ENCODE measurements around the gene OMA1. TPM values are rescaled to one million over a fixed set of nuclear protein-coding genes. Genes with fewer than 3 reads are reported as not detected.

The OMA1 gene
- total RNA-seq, 2 donors from 2014 or later: 23.8 to 26.2 TPM

GRCh38 chr1:58469476-58469875 is 77.0 kb downstream of the OMA1 start:
- DNase-seq: no peak
- intact Hi-C loops (cut with DNase I, micrococcal nuclease): no loop called here
- no peak for ATAC-seq

DNA sequence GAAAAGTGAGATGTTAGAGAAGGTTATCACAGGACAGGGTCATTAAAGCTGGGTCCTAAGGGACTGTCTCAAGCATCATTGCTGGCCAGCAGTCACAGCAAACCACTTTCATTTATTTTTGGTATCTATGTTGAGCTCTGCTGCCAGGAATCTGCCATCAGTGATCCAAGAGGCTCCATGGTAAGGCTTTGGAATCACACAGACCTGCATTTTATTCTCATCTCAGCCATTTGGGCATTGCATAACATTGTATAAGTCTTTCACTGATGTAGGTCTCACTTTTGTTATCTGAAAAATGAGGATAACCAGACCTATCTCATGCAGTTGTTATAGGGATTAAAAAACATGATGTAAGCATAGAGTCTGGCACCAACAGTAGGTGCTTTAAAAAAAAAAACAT is 77.5 kb downstream of the OMA1 start:
- DNase-seq (no peak), ATAC-seq (no peak)
- intact Hi-C loops (cut with DNase I, micrococcal nuclease): no loop called here

GRCh38 chr1:58468612-58469011 is 77.9 kb downstream of the OMA1 start:
- intact Hi-C loops (cut with DNase I, micrococcal nuclease): no loop called here
- ATAC-seq: no peak

DNA sequence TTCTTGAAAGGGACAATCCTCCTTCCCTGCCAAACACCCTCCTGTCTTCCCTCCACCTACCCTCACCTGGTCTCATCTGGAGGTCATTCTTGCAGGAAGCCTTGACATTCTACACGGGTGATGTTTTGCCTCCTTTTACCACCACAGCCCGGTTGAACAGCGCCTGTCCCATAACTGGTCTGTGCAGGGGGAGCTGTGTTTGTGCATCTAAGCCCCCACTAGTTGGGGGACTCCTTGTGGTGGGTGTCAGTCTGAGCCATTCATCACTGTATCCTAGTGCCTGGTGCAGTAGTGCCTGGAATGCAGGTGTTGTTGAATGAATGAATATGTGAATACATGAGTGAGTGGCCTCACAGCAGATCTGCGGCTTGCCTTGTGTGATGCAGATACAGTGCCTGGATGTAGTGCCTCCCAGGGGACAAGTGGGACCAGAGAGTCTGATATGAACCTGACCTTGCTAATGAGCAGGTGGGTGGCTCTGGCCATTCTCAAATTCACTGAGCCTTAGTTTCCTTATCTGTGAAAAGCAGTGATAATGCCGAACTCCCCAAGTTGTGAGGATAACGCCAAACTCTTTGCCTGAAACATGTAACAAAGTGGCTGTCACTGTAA is 79.8 kb downstream of the OMA1 start:
- ATAC-seq: no peak
- intact Hi-C loops (cut with DNase I, micrococcal nuclease): no loop called here

More at GRCh38 chr1:58468612-58469011, 77.9 kb downstream of the OMA1 start:
- DNase-seq: no peak

DNA sequence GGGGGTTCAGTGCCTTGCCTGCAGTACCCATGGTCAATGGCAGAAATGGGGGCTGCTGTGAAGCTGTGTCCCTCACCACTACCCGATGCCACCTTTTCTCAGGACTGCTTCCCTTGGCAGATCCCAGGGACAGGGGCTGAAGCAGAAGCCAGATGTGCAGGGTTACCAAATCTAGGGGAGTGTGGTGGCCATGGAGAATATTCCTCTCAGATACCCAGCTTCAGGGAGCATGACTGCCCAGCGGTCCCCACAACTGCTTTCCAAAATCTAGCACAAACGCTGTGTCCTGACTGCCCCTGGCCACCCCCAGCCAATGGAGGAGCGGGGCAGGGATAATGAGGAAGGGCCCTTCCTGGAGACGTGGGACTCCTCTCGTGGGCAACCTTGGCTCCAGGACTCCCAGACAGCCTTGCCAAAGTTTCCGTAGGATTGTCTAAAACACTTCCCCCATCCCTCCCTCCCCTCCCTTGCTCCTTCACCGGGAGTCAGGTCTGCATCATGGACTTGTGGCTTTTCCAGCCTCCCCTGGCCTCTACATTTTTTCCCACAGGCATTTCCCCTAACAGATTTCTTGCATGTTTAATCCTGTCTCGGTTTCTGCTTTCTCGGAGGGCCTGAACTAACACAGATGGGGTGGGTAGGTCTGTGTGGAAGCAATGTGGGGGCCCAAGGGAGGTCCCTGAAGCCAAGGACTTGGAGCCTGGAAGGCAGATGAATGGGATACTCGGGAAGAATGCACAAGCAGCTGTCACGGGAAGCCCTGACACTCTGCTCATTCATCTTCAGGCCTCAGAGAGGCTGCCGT is 80.5 kb downstream of the OMA1 start:
- ATAC-seq: no peak
- intact Hi-C loops (cut with DNase I, micrococcal nuclease): no loop called here
- no peak for DNase-seq

More for the DNA sequence above, 79.8 kb downstream of the OMA1 start:
- DNase-seq: no peak

DNA sequence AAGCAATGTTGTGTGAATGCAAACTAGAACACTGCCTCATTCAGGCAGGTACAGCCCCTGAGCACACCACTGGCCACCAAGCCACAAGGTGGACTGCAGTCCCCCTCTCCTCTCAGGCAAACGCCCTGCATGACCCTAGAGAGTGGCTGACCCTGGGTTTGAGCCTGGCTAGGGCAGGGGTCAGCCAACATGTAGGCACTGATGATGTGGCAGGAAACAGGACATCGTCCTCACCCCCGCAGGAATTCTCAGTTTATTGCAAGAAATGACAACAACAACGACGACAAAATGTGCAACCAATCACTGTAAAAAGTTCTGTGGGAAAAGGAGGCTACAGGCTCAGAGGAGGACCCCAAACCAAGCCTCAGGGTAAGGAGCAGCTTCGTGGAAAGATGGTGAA is 81.3 kb downstream of the OMA1 start:
- intact Hi-C loops (cut with DNase I, micrococcal nuclease): no loop called here
- ATAC-seq: no peak
- no peak for DNase-seq

GRCh38 chr1:58460469-58460868 is 86.1 kb downstream of the OMA1 start:
- intact Hi-C loops (cut with DNase I, micrococcal nuclease): no loop called here
- no peak for DNase-seq
- no peak for ATAC-seq

DNA sequence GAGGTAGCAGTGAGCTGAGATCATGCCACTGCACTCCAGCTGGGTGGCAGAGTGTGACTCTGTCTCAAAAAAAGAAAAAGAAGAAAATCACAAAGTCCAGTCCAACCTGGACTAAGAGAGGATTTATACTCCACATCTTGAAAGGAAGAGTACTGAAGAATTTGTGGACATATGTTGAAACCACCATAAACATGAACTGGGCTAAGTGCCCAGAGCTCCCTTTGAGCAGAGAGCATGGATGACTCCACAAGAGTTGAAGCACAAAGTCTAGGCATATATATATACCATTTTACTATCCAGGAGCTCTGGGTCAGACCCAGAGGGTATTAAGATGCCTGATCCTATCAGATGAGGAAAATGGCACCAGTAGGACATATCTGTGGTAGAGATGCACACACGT is 86.6 kb downstream of the OMA1 start:
- intact Hi-C loops (cut with DNase I, micrococcal nuclease): no loop called here
- no peak for ATAC-seq
- DNase-seq: no peak

GRCh38 chr1:58457023-58457635 is 89.4 kb downstream of the OMA1 start:
- DNase-seq (no peak), ATAC-seq (no peak)
- intact Hi-C loops (cut with DNase I, micrococcal nuclease): no loop called here

GRCh38 chr1:58456470-58456869 is 90.1 kb downstream of the OMA1 start:
- intact Hi-C loops (cut with DNase I, micrococcal nuclease): no loop called here
- DNase-seq (no peak), ATAC-seq (no peak)

DNA sequence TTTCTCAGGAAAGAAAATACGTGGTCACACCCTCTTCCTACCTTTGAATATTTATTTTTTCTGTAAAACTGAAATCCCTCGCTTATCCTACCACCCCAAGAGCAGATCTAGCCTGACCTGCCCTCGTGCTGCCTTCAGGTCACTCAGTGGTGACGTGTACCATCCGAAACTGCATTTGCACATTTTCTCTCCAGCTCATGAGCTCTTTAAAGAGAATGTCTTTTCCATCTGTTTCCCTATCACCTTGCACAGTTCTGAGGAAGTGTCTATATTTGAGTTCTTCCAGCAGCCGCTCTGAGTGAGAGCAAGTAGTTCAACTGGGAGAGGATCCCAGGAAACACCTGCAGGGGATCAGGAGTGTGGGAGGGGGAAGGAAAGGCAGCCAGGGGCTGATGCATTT is 91.7 kb downstream of the OMA1 start:
- intact Hi-C loops (cut with DNase I, micrococcal nuclease): no loop called here
- DNase-seq (no peak), ATAC-seq (no peak)

- intact Hi-C loops (cut with DNase I, micrococcal nuclease): no loop called here
- ATAC-seq (no peak), DNase-seq (no peak)
Observed at GRCh38 chr1:58454385-58454784, 92.1 kb downstream of the OMA1 start.

DNA sequence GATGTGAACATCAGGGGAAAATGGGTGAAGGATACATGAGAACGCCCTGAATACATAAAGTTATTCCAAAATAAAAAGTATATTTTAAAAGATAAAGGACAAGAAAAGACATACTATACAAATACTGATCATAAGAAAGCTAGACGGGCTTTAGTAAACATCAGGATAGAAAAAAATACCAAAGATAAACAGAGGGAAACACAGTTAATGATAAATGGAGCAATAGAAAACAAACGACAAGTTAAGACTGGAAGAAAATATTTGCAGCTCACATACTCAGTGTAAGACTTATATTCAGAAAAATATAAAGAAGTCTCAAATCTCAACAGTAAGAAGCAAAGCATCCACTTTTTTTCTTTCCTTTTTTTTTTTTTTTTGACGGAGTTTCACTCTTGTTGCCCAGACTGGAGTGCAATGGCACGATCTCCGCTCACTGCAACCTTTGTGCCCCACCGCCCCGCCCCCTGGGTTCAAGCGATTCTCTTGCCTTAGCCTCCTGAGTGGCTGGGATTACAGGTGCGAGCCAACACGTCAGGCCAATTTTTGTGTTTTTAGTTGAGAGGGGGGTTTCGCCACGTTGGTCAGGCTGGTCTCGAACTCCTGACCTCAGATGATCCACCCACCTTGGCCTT is 94.8 kb downstream of the OMA1 start:
- intact Hi-C loops (cut with DNase I, micrococcal nuclease): no loop called here
- no peak for ATAC-seq
- no peak for DNase-seq

DNA sequence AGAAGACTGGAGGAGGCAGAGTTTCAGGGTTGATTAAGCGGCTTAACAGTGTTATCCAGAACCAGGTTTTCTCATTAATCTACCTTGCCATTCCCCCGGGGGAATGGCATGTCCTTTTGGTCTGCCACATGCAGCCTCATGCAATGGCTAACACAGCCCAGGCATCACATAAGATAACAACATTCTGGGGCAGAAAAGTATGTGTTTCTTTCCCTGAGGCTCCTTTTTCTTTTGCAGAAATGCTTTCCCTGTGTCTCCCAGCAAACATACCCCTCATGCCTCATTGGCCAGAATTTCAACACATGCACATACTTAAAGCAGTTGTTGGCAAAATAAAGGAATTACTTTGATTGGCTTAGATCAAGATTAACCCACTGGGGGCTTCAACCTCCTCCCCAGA is 98.6 kb downstream of the OMA1 start:
- ATAC-seq (no peak), DNase-seq (no peak)
- intact Hi-C loops (cut with DNase I, micrococcal nuclease): no loop called here

DNA sequence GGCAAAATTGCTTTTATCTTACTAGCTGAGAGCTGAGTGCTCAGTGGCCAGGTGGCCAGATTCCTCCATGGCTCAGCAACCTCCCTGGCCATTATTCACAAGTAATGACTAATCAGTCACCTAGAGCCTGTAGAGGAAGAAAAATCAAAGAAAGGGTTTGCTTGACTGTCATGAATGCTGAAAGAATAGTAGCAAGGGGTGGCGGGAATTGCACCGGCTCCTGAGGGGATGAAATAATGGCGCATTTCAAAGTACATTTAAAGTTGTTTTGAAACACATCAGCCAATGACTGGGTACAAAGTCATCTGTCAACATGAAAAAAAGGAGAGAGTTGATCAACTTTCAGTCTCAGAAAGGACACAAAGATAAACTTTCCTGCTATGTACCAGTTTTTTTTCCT is 99.5 kb downstream of the OMA1 start:
- DNase-seq (no peak), ATAC-seq (no peak)
- intact Hi-C loops (cut with DNase I, micrococcal nuclease): no loop called here

DNA sequence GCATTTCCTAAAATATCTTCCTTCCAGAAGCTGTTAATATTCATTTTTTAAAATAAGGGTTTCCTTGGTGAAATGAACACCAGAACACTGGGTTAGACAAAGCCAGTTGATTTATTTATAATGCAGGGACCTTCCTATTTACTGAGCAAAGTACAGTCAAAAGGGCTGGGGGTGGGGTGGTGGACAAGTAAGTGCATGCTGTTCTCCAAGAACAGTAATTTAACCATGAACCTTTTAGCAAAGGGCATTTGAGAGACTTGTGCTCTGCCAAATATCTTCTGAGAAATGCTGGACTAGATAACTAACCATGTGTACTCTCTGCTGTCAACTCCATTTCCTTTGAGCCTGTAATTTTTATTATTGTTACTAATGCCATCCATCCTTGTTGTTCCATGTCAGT is 100.2 kb downstream of the OMA1 start:
- ATAC-seq (peak; percentile 25), DNase-seq (no peak)
- intact Hi-C loops (cut with DNase I, micrococcal nuclease): no loop called here

DNA sequence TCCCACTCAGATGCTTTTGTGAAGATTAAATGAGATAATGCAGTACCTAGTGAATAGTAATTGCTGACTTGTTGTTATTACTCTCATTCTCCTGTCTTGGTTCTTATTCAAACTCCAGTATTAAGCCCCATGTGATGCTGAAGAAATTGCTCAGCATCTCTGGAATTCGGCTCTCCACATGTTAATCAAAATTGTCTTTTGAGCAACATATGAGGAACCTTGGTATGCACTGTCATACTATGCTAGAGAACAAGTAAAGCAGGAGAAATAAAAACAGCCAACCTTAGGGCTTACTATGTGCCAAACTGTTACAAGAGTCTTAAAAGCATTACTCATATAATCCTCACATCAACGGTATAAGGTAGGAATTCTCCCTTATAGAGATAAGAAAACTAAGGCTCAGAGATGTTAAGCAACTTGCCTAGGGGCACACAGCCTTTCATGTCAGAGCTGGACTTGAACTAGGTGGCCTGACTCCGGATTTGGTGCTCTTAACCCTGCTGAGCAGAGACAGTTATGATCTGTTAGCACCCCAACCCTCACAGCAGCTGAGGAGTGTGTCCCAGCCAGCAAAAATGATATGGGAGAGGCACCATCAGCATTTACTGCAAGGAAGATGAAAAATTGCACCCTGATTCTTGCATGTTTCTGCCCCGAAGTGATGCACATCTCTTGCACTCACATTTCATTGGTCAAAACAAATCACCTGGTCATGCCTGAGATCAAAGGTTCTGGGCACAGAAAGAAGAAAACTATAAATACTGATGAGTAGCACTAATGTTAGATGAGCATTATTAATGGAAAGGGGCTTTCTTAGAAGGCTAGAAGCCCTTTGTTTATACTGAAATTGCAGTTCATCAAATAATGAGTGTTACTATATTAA is 102.3 kb downstream of the OMA1 start:
- ATAC-seq (no peak), DNase-seq (no peak)
- intact Hi-C loops (cut with DNase I, micrococcal nuclease): no loop called here

DNA sequence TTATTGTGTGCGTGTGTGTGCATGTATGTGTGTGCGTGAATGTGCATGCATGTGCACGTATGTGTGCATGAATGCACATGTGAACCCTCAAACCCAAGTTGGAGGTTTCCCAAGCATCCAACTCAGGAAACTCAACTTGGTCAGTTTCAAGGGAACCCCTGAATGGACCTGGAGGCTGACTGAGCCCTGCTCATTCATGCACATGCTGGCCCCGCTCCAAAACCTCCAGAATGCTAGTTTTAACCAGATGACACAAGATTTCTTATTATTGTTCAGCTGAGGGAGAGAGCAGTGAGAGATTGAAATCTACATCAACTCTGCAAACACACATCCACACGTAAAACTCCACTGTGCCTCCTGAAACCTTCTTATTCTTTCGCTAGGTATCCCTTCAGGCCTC is 104.4 kb downstream of the OMA1 start:
- intact Hi-C loops (cut with DNase I, micrococcal nuclease): no loop called here
- DNase-seq: no peak
- no peak for ATAC-seq

DNA sequence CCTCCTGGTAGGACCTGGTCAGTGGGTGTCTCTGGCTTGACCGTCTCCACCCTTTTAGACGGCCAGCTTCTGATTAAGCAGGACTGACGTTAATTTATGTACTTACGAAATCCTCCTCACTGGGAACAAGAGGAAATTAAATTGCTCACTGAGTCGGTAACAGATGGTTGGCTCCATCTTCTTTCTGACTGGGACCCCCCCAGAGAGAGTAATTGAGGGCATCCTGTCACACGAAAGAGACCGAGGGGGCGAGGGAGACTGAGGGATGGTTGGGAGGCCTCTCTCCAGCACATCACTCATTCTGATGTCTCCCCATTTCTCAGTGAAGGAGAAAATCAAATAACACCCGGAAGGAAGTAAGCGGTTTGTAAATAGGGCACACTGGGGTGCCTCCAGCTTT is 104.8 kb downstream of the OMA1 start:
- no peak for ATAC-seq
- intact Hi-C loops (cut with DNase I, micrococcal nuclease): no loop called here
- DNase-seq: no peak
